Stomach (tissue), 9 donors: ENCODE data around the gene ATP9A. TPM values are rescaled to one million over a fixed set of nuclear protein-coding genes. Genes with fewer than 3 reads are reported as not detected.

Source experiments
- DNase-seq, 2 donors: peaks; one replicate each; pipeline versions ENCODE4 v3.0.0 to v3.0.0-alpha.2; 2013 to 2019
- H3K27ac ChIP-seq, 5 donors: fragments of 200-600 bp in 4 of 5; sonication (generic) in 4 of 5; one replicate each; pipeline ENCODE4 v1.5.1; 2013 to 2019; ENCODE audit warnings: mild to moderate bottlenecking in 1 of 5, moderate library complexity in 1 of 5
- H3K27me3 ChIP-seq, 3 donors: fragments of 200-600 bp; sonication (generic); one replicate each; pipeline ENCODE4 v1.5.1; 2017 to 2019; ENCODE audit warnings: mixed run types in 1 of 3
- H3K36me3 ChIP-seq, 4 donors: fragments of 200-600 bp; sonication (generic); 1 replicate in 3 of 4; 2 replicates in 1 of 4; pipeline ENCODE4 v1.5.1; 2016 to 2019
- H3K4me1 ChIP-seq, 4 donors: fragments of 200-600 bp; sonication (generic); one replicate each; pipeline ENCODE4 v1.5.1; 2016 to 2019
- H3K4me3 ChIP-seq, 4 donors: fragments of 200-600 bp; sonication (generic) in 3 of 4; one replicate each; pipeline ENCODE4 v1.5.1; 2016 to 2019; ENCODE audit warnings: mild to moderate bottlenecking in 1 of 4
- H3K9me3 ChIP-seq, 4 donors: fragments of 200-600 bp; sonication (generic); one replicate each; pipeline ENCODE4 v1.5.1; 2016 to 2019
- CTCF ChIP-seq, 7 experiments: fragments of 450-650 bp in 4 of 7; fragments of 200-600 bp in 3 of 7; sonication (generic) in 3 of 7; IDR thresholded peaks; one replicate each; pipeline ENCODE4 v1.5.1; 2016 to 2019; ENCODE audit warnings: antibody characterized with exemption in 7 of 7, control low read depth in 2 of 7, mild to moderate bottlenecking in 1 of 7
- EP300 ChIP-seq: sonication (generic); formaldehyde crosslinking; IDR thresholded peaks from one replicate; pipeline ENCODE4 v1.6.1; 2017; ENCODE audit warnings: antibody characterized with exemption
- POLR2A ChIP-seq, 4 donors: fragments of 450-650 bp; IDR thresholded peaks; one replicate each; pipeline ENCODE4 v1.6.1; 2016; ENCODE audit warnings: antibody characterized with exemption in 4 of 4, control low read depth in 2 of 4, mild to moderate bottlenecking in 1 of 4, moderate library complexity in 1 of 4
- POLR2AphosphoS5 ChIP-seq, 3 donors: sonication (generic); formaldehyde crosslinking; IDR thresholded peaks; one replicate each; pipeline ENCODE4 v1.6.1; 2016; ENCODE audit warnings: antibody characterized with exemption in 3 of 3
- WGBS, 5 donors: extraction: QIAGEN DNeasy Blood & Tissue Kit in 3 of 5; methylation state at CpG; one replicate each; pipeline versions ENCODE4 v1.1.5 to v1.1.7; 2013 to 2018; 5-methylcytosine and 5-hydroxymethylcytosine counted together
- intact Hi-C: fragments of 100-400 bp; cut with DNase I; formaldehyde crosslinking; loops from one replicate; pipeline ENCODE4 v1.15.1; 2023; ENCODE audit warnings: low total_unique reads
- polyA plus RNA-seq, 3 donors: library from polyadenylated mRNA; stranded (reverse); fragments of 200-250 nt; gene quantifications; one replicate each; pipeline ENCODE4 v1.2.3, GENCODE V29; 2013
- total RNA-seq, 5 donors: library from RNA; depleted of rRNA; stranded (reverse); fragments of >200 nt; gene quantifications; one replicate each; pipeline versions ENCODE4 v1.1.0 to v1.2.3, GENCODE V29; 2014 to 2016
- donor health status: healthy with polysubstance abuse.
- donor health status: Bipolar disorder and iron deficiency.
- donor health status: healthy.

Gene ATP9A
- total and polyA plus RNA-seq, 8 donors: 3.2 to 58.9 (median 12.7) TPM

DNA sequence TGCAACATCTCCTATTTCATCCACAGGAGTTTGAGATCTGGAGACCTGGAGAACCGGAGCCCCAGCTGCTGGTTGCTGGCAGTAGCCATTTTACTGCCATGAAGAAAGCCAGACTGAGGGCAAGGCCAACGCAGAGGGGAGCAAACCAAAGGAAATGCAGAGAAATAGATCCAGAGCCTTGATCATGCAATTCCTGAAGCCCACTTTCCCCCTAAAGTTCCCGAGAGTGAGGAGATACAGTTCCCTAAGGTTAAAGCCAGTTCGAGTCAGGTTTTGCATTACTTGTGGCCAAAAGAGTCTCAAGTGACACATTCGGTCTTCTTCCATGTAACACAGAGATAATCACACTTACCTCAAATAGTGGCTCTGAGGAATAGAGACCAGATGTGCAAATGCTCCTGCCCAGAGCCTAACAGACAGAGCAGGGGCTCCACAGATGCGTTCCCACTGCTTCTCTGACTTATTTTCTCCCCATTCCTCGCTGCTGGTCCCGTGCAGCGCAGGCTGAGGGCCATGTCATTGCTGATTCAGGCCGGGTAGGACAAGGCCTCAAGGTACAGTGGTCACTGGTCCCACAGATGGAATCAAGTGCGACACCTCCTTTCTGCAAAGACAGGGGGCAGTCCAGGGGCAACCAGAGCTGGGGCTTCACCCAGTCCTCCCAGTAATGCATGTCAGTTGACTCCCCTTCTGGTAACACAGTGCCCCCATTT lies 190.6 kb downstream of the ATP9A start:
- no peak overlapping the region for H3K27ac ChIP-seq
- no peaks in the 10 kb centered on the region for H3K27me3 ChIP-seq
- no peaks in the 10 kb centered on the region for H3K36me3 ChIP-seq
- intact Hi-C loops: no loop called here
- no peak overlapping the region for H3K4me3 ChIP-seq
- 89 to 96% (median 95%) methylated on average over 11 of the region's 11 CpGs for WGBS, 5 donors
- no peak for TF ChIP-seq POLR2A (IDR thresholded peaks at IDR 0.05)
- TF ChIP-seq POLR2AphosphoS5 (IDR thresholded peaks at IDR 0.05): no peak
- TF ChIP-seq CTCF (IDR thresholded peaks at IDR 0.05): no peak
- TF ChIP-seq EP300: no peak
- DNase-seq: no peak
- no peaks in the 10 kb centered on the region for H3K4me1 ChIP-seq
- H3K9me3 ChIP-seq: peaks cover 0 to 4% (median 0%) of the 10 kb centered on the region in 4 donors

DNA sequence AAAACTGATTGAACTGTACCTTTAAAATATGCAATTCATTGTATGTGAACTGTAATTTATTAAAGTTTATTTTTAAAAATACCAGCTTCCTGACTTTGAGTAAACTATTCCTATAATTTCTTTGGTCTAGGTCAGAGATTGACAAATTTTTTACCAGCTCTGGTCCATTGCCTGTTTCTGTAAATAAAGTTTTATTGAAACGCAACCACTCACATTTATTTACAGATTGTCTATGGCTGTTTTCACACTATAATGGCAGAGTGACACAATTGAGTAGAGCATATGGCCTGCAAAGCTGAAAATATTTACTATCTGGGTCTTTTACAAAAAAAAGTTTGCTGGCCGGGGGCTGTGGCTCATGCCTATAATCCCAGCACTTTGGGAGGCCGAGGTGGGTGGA lies 192.7 kb downstream of the ATP9A start:
- Histone ChIP-seq H3K4me3 (no peak overlapping the region), H3K4me1 (no peaks in the 10 kb centered on the region), H3K27me3 (no peaks in the 10 kb centered on the region), H3K27ac (no peak overlapping the region), H3K36me3 (no peaks in the 10 kb centered on the region), H3K9me3 (peaks cover 0 to 4% (median 0%) of the 10 kb centered on the region in 4 donors)
- WGBS, 5 donors: 84 to 92% (median 86%) methylated on average over 3 of the region's 3 CpGs
- no peak for DNase-seq
- intact Hi-C loops: no loop called here
- TF ChIP-seq POLR2AphosphoS5 (IDR thresholded peaks at IDR 0.05): no peak
- no peak for TF ChIP-seq EP300

DNA sequence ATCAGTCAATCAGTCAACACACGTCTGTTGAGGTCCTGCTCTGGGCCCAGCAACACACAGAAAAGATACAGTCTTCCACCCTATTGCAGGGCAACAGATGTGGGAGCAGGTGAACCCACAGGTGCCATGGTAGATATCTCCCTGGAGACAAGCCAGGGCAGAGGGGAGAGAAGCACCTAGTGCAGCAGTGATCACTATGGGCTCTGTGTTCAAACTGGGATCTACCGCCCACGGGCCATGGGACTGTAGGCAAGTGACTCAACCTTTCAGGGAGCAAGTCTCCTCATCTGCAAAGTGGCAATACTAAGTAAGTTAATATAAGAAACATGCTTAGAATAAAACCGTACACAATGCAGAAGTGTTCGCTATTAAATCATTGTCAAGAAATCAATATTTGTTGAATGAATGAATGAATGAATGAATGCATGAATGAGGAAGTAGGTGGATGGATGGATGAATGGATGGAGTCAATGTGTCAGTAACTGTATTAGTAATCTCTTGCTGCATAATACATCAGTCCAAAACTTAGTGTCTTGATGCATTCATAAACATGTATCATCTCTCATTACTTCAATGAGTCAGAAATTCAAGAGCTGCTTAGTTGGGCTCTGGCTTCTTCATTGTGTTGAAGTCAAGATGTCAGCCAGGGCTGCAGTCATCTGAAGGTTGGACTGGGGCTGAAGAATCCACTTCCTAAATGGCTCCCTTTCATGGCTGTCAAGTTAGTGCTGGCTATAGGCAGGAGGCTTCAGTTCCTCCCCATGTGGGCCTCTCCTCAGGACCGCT lies 193.7 kb downstream of the ATP9A start:
- Histone ChIP-seq H3K36me3 (no peaks in the 10 kb centered on the region), H3K27ac (no peak overlapping the region), H3K4me3 (no peak overlapping the region), H3K27me3 (peaks cover 0 to 2% (median 0%) of the 10 kb centered on the region in 3 donors), H3K4me1 (no peaks in the 10 kb centered on the region), H3K9me3 (peaks cover 0 to 4% (median 0%) of the 10 kb centered on the region in 4 donors)
- intact Hi-C loops: no loop called here
- 88 to 97% (median 94%) methylated on average over 6 of the region's 6 CpGs for WGBS, 5 donors
- no peak for DNase-seq
- TF ChIP-seq CTCF (IDR thresholded peaks at IDR 0.05): no peak
- no peak for TF ChIP-seq EP300
- TF ChIP-seq POLR2A (IDR thresholded peaks at IDR 0.05): no peak
- no peak for TF ChIP-seq POLR2AphosphoS5 (IDR thresholded peaks at IDR 0.05)

- no peaks in the 10 kb centered on the region for H3K4me1 ChIP-seq
- H3K4me3 ChIP-seq: no peak overlapping the region
- intact Hi-C loops: no loop called here
- 62 to 71% (median 67%) methylated on average over 8 of the region's 8 CpGs for WGBS, 5 donors
- H3K36me3 ChIP-seq: no peaks in the 10 kb centered on the region
- no peak for DNase-seq
- H3K9me3 ChIP-seq: peaks cover 0 to 4% (median 0%) of the 10 kb centered on the region in 4 donors
- H3K27me3 ChIP-seq: peaks cover 0 to 5% (median 0%) of the 10 kb centered on the region in 3 donors
- no peak for TF ChIP-seq POLR2AphosphoS5 (IDR thresholded peaks at IDR 0.05)
- TF ChIP-seq EP300: no peak
- no peak overlapping the region for H3K27ac ChIP-seq
Measured at GRCh38 chr20:51573576-51574243, 194.5 kb downstream of the ATP9A start.

DNA sequence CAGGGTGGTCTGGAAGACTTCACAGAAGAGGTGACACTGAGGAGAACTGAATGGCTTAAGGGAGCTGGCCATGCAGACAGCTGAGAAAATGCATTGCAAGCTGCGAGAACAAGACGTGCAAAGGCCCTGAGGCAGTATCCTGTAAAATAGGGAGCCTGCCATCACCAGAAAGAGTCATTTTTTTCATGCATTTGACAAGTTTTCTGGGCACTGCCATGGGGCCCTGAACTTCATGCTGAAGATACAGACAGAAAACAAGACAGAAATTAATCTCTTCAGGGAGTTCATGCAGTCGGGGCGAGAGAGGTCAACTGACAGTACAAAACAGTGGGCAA lies 196.8 kb downstream of the ATP9A start:
- H3K4me1 ChIP-seq: no peaks in the 10 kb centered on the region
- no peak for TF ChIP-seq POLR2A (IDR thresholded peaks at IDR 0.05)
- no peak for TF ChIP-seq CTCF (IDR thresholded peaks at IDR 0.05)
- TF ChIP-seq EP300: no peak
- no peak for TF ChIP-seq POLR2AphosphoS5 (IDR thresholded peaks at IDR 0.05)
- H3K9me3 ChIP-seq: peaks cover 0 to 4% (median 0%) of the 10 kb centered on the region in 4 donors
- no peak for DNase-seq
- no peaks in the 10 kb centered on the region for H3K36me3 ChIP-seq
- intact Hi-C loops: no loop called here
- H3K4me3 ChIP-seq: no peak overlapping the region
- H3K27me3 ChIP-seq: peaks cover 0 to 13% (median 0%) of the 10 kb centered on the region in 3 donors
- no peak overlapping the region for H3K27ac ChIP-seq
- 82 to 99% (median 85%) methylated on average over 4 of the region's 4 CpGs for WGBS, 5 donors
